ENCODE data around the gene RNF121. TPM values are rescaled to one million over a fixed set of nuclear protein-coding genes. Genes with fewer than 3 reads are reported as not detected.

RNF121 gene
- total RNA-seq, 1 experiment from 2014 or later, result 28.1 TPM

DNA sequence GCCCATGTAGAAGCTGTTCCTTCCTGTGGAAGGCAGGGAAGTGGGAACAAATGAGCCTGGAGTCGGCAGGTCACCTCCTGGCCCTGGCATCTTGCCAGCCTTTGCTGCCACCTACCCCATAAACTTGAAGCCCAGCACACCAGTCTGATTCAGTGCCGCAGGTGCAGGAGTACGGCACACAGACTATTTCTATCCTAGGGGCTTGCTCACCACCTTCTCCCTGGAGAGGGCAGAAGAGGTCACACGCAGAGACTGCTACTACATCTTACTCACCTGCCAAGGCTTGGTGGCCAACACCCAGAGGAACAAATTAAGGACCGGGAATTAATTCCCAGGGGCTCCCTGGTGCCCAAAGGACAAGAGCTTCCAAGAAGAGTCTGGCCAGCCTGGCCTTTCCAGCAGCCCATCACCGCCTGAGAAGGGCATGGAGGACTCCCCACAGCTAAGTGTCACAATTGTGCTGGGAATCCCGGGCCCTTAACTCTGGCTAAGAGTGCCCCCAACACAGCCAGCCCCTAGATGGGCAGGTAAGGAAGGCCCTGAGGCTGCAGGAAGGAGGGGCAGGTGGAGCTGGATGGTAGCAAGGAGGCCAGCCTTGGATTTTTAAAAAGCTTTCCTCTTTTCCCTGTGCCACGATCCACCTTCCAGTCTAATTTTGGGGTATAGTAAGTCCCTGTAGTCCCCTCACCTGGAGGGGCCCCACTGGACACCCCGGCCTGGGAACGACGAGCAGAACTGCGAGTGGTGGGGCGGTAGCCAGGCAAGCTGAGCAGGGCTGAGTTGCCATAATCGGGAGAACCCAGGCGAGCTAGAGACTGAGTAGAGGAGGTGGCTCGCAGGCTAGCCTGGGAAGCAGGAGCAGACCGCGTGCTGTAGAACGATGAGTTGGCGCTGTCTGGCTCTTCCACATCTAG lies 76.8 kb downstream of the RNF121 start:
- DNase-seq (ENCODE audit: low spot score), result no peak

DNA sequence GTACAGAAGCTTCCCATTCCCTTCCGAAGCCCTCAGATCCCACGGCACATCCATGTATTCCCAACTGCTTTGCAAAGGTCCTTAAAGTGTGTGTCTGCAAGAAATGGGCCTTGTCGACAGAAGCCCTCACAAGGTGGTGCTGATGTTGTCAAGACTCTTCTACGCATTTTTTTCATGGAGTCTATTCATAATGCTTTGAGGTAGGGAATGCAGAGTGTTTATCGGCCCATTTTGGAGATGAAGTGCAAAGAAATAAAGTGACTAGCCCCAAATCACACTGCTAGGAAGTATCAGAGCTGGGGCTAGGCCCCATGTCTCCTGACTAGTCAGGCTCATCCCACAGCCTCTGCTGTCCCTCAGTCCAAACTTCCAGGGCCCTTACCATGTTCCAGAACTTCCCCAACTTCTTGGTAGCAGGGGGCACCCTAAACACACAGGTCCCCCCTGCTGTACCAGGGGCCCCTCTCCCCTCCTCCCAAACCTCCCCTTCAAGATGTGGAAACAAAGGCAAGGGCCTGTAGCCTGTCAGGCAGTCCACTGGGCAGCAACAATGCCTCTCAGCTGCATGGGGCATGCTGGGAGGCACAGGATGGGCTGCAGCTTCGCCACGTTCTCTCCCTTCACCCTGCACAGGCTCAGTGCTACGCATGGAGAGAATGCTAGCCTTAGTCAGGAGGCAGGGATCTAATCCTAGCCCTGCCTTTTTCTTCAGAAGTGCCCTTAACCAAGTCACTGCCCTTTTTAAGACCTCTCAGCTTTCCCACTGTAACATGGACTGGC lies 77.7 kb downstream of the RNF121 start:
- no peak for DNase-seq (ENCODE audit: low spot score)

DNA sequence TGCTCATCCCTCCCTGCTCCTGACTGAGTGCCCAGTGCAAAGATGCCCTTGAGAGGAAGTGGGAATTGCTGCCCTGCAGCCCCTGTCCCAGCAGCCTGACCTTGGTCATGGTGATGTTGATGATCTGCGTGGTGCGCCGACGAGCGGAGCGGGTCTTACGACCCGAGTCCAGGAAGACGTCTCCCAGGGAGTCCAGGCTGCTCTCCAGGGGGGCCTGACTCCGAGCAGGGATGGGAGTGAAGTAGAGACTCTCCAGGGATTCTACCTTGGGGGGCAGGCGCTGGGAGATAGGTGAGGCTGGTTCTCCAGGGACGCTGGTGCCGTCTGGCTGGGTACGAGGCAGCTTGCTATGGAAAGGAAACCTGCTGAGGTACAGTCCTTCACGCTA lies 78.2 kb downstream of the RNF121 start:
- no peak for DNase-seq (ENCODE audit: low spot score)

DNA sequence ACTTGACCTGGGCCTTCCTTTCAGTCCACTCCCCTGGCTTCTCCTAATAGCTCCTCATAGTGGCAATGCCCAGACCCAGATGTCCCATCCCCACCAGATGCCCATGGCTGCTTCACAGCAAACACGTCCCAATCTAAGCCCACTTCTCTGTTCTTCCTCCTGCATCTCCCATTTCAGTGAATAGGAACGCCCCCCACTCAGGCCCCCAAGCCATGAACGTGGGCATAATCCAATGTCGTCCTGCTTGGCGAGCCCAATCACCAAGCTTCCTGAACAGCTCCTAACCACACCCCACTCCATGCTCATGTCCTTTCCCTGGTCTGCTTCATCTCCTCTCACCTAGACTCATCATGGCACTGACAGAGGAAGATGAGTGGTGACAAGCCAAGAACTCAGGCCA lies 78.7 kb downstream of the RNF121 start:
- DNase-seq (ENCODE audit: low spot score), result no peak

DNA sequence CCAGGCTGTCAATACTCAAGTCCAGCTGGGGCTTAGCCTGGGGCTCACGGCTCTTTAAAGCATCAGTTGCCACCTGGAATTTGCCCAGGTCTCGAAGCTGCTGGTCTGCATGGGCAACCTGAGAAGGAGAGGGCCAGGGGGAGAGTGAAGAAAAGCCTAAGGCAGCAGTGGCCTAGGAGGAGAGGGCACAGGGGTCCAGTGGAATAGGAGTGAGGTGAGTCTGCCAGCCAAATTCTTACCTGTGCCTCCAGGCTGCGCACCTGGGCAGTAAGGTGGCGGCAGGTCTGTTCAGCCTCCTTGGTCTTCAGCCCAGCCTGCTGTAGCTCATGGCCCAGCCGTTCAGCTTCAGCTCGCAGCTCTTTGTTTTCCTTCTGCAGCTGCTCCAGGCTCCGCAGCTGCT lies 79.9 kb downstream of the RNF121 start:
- no peak for DNase-seq (ENCODE audit: low spot score)

DNA sequence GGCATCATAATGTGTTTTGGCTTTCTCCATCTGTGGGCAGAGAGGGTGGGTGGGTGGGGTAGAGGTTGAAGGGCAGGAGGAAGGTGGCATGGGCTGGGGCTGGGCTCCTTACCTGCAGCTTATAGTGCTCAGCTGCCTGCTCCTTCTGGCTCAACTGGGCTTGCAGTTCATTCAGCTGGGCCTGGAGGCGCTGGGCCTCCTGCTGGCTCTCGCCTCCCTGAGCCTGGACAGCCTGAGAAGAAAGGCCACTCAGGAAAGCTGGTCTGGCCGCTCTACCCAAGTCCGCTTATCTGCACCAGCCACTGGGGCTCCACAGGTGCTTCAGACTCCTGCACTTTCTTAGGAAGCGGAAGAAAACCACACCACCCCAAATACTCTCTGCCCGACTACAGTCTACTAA lies 80.3 kb downstream of the RNF121 start:
- no peak for DNase-seq (ENCODE audit: low spot score)

DNA sequence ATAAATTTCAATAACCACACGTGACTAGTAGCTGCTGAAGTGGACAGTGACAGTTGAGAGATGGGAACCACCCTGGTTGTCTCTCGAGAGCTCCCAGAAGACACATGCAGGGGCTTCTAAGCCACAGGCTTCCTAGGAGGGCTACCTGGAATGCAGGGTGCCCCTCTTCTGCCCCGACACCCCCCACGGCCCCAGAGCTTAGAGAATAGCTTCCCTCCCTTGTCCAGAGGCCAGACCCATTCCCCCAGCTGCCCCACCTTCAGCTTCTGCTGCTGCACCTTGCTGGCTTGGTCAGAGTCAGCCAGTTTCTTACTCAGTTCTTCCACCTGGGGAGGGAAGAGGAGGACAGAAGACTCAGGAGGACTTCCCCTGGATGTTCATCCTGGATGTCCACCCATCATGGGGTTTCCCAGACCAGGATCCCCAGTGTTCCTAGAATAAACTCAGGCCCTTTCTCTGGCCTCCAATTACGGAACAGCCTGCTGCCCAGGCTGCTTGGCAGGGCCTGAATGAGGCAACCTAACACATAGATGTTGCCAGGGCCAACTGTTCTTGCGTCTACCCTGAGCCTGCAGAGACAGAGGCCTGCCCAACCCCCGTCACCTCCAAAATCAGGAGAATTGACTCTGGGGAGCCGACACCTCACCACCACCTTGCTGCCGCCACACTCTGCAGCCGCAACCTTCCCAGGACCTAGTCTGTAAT lies 81.8 kb downstream of the RNF121 start:
- no peak for DNase-seq (ENCODE audit: low spot score)

DNA sequence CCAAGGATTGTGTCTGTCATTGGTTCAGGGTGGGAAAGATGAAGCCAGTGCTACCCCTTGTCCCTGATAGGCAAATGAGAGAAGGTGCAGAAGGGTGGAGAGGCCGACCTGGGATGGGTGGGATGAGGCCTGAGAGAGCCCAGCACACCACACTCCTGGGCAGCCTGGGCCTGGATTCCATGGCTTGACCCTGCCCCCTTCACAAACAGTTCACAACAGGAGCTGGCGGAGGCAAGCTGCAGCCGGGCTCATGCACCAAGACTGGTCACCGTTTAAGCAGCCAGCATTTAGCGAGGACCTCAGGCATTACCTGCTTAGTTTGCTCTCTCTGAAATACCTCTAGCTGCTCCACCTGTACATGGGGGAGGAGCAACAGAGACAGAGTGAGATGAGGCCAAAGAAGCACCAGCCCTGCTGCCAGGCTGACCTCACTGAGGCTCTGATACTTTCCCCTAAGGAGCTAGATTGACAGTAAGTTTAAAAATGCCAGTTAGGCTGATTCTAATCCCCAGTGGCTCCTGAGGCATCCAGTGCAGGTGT lies 83.3 kb downstream of the RNF121 start:
- DNase-seq (ENCODE audit: low spot score), result no peak

DNA sequence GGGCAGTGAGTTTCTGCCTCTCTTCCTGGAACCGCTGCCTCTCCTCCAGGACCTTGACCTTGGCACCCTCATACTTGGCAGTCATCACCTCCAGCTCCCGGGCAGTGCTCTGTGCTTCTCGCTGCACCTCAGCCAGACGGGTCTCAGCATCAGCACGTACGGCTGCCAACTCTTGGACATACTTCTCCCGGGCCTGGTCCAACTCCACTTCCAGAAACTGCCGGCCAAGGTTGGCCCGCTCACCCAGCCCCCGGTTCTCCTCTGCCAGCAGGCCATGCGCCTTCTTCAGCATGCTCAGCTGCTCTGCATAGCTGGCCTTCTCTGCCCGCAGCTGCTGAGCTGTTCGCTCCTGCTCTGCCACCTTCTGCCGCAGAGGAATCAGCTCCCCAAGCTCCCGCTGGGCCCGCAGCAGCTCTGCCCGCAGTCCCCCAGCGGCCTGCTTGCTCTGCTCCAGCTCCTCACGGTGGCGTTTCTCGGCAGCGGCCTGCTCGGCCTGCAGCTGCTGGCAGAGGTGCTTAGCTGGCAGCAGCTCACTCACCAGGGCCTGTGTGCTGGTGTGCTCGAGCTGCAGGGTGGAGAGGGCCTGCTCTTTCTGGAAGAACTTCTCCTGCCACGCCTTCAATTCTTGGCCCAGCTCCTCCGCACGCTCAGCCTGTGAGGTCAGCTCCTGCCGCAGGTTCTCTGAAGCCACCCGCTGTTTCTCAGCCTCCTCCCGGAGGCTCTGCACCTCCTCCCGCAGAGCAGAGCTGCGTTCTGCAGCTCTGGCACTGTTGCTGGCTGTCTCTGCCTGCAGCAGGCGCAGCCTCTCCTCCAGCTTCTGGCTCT lies 84.3 kb downstream of the RNF121 start:
- no peak for DNase-seq (ENCODE audit: low spot score)

DNA sequence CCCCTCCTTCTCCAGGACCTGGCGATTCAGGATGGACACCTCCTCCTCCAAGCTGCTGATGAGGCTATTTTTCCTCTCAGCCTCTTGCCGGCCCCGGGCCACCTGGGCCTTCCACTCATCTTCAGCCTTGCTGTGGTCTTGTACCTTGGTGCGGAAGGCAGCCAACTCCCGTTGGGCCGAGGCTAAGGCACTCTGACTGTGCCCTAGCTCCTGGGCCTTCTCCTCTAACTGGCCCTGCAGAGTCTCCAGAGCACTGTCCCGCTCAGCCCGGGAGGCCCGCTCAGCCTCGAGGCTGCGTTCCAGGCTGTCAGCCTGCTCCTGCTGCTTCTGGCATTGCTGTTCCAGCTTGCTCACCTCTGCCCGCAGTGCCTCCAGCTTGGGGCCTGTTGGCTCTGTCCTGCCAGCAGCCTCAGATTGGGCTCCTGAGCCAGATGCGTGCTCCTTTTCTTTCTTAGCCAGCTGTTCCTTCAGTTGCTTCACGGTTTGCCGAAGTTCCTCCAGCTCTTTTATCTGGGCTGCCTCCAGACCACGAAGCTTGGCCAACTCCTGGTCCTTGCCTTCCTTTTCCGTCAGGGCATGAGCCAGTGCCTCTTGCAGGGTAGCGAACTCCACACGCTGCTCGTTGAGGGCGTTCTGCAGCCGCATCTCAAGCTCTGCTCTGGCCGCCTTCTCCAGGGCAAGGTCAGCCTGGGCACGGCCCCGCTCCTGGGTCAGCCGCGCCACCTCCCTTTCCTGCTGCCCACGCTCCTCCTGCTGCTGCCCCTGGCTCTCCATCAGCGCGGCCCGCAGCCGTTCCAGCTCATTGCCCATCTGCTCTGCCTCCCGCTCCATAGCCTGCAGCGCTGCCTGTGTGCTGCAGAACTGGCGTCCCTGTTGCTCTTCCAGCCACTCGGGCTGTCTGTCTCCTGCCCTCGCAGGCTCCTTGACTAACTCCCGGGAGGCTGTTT lies 85.2 kb downstream of the RNF121 start:
- DNase-seq (ENCODE audit: low spot score), result no peak

DNA sequence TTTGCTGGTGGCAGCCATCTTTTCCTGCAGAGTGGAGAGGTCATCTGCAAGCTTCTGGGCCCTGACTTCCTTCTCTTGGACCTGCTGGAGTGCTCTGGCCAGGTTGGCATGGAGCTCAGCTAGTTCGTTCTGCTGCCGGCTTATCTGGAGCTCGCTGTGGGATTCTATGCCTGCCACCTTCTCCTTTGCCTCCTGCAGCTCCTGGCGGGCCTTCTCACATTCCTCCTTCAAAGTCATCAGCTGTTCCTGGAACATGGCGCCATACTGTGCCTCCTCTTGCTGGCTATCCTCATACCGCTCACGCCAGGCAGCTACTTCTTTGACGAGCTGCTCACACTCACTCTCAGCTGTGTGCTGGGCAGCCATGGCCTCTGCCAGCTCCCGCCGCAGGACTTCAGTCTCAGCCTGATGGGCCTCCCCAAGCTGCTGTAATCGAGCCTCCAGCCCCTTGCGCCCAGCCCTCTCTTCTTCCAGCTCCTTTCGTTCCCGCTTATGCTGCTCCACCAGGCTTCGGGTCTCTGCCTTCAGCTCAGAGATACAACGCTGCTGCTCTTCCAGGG lies 86.0 kb downstream of the RNF121 start:
- no peak for DNase-seq (ENCODE audit: low spot score)

DNA sequence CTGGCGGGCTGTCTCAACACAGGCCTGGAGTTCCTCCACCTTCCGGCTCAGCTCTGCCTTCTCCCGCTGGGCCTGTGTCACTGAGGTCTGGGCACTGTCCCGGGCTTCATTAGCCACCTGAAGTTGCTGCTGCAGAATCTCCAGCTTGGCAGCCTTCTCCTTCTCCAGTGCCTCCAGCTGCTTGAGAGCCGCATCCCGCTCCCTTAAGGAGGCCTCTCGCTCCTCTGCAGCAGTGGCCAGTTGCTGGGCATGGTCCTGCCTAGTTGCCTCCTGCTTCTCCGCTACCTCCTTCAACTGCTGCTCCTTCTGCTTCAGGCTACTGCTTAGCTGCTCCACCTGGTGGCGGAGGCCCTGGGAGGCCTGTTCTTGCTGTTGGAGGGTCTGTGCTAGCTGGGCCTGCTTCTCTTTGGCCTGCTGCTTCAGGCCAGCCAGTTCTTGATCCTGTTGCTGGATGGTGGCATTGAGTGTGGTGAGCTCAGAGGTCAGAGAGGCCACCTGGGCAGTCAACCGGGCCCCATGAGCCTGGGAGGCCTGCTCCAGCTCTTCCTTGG lies 86.7 kb downstream of the RNF121 start:
- peak; percentile 45 for DNase-seq (ENCODE audit: low spot score)

DNA sequence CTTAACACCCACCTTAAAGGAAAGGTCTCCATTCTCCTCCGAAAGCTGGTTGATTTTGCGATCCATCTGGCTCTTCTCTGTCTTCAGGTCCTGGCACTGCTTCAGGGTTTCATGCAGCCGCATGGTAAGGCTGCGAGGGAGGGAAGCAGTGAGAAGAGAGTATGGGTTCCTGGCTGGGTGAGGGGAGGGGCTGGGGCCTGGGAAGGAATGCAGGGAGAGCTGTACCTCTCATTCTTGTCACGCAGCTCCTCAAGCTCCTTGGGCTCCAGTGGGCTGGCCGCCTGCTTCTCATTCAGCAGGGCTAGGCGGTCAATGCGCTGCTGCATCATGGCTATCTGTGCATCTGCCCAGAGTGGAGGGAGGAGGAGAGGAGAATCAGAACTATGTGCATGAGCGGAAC lies 89.3 kb downstream of the RNF121 start:
- DNase-seq (ENCODE audit: low spot score), result no peak

DNA sequence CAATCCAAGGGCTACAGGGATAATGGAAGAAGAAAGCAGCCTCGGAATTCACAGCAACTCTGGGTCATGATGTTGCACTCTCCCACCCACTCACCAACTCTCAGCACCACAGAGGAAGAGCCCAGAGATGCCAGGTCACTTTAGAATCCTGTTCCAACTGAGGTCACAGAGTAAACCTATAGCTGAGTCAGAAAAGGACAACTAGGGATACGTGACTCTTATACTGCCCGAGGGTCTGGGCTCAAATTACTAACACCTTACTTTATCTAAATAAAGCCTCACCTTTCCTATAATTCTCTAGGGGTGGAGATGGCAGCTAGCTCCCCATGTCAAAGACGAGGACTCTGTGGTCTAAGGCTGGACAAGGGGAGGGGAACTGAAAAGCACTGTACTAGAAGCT lies 94.5 kb downstream of the RNF121 start:
- no peak for DNase-seq (ENCODE audit: low spot score)

DNA sequence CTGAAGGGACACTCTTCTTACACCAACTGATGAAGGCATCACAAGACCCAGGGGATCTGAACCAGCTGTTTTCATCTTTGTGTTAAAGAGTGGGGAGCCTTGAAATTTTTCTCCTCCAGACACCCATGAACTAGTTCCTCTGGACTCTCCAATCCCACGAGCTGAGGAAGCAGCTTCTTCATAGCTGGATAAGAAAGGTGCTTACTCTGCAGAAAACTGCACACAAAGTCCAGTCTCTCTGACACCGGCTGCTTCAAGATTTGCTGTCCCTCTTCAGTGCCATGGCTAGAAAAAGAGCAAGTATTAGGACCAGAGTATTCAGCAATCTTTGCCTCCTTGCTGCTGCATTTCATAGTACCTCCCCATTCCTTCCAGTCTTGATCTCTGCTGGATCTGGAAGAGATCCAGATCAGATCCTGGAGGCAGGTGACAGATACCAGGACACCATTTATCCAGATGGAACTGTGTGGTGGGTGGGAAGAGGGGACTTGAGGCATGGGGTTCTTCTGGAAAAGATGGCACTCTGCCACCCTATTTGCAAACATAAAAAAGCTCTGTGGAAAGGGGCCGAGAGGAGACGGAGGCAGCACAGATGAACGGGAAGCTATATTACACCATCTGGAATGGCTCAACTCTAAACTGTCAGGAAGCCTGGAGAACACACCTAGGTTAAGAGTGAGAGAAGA lies 95.4 kb downstream of the RNF121 start:
- no peak for DNase-seq (ENCODE audit: low spot score)

DNA sequence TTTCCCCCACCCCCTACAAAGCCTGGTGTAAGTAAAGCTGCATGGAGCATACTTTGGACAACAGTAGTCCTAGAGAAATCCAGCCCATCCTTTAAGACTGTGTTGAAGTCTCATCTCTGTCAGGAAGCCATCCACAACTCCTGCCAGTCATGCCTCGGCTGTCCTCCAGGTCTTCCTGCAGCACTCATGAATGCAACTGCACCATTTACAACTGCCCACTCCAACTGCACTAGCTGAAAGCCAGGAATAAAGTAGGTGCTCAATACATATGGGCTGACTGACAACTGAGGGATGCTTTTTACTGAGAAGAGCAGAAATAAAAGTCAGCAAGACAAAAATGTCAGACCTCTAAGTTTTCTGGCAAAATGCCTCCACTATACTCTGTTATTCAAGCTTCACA lies 97.2 kb downstream of the RNF121 start:
- no peak for DNase-seq (ENCODE audit: low spot score)

DNA sequence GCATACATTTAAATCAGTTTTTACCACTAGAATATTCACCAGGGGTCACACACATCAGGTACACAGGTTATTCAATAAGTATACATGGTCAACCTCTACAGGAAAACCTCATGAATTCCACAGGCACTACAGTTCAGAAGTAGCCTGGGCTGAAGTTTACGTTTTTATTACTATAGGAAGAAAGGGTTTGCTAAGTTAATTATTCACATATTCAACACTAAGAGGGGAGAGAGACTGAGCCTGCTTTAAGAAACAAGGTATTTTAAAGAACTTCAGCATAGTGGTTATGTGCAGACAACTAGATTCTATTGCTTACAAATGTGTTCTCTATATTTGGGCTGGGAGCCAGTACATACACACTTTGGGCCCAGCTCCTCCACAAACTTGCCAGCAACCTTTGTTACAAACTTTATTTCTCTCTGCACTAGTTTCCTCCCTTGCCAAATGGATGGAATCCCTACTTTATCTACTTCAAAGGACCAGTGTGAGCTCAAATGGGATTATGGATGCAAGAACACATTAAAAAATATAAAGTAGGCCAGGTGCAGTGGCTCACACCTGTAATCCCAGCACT lies 101.7 kb downstream of the RNF121 start:
- no peak for DNase-seq (ENCODE audit: low spot score)

DNA sequence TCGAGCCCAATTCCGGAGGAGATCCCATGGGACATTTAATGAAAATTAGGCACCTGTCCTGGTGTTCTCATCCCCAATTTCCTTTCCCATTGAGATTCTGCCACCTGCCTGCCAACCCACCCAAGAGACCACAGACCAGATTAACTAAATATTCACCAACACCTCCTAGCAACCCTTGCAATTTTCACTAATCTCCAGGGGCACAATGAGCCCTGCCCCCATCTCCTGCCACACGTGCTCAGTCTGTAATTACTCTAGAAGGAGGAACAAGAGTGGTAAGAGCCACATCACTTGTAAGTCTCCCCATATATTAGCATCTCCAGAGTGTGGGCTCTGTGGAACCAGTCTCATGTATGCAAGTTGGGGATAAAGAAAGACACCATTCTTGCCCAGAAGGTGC lies 107.8 kb downstream of the RNF121 start:
- no peak for DNase-seq (ENCODE audit: low spot score)
